Measurements from ENCODE around the gene VMA21. TPM values are rescaled to one million over a fixed set of nuclear protein-coding genes. Genes with fewer than 3 reads are reported as not detected.

VMA21 gene
- polyA plus RNA-seq (ENCODE audit: insufficient read length in 4 of 4), result 10 to 100 TPM; 23.7 to 33.5 (median 25.6) TPM

- peak; percentile 23 to 59 (median 50) for DNase-seq (ENCODE audit: low read depth in 4 of 4, low spot score in 2 of 4)
These were observed at the start of gene VMA21 for GRCh38 chrX:151396825-151397740. Gene VMA21, plus strand, starts transcription at chrX:151397206. Its CDS starts 103 bp downstream, at chrX:151397309.

GRCh38 chrX:151359341-151359740 is 37.7 kb upstream of the VMA21 start:
- DNase-seq (ENCODE audit: low read depth in 4 of 4, low spot score in 2 of 4), result no peak

GRCh38 chrX:151359931-151360871 is 36.8 kb upstream of the VMA21 start:
- no peak for DNase-seq (ENCODE audit: low read depth in 4 of 4, low spot score in 2 of 4)

- no peak for DNase-seq (ENCODE audit: low read depth in 4 of 4, low spot score in 2 of 4)
These were observed 33.7 kb upstream of the VMA21 start for GRCh38 chrX:151363316-151363715.

GRCh38 chrX:151365579-151365978 is 31.4 kb upstream of the VMA21 start:
- DNase-seq (ENCODE audit: low read depth in 4 of 4, low spot score in 2 of 4), result no peak

GRCh38 chrX:151370906-151371305 is 26.1 kb upstream of the VMA21 start:
- DNase-seq (ENCODE audit: low read depth in 4 of 4, low spot score in 2 of 4), result no peak

GRCh38 chrX:151384807-151385206 is 12.2 kb upstream of the VMA21 start:
- no peak for DNase-seq (ENCODE audit: low read depth in 4 of 4, low spot score in 2 of 4)

- no peak for DNase-seq (ENCODE audit: low read depth in 4 of 4, low spot score in 2 of 4)
These were observed 10.1 kb upstream of the VMA21 start for GRCh38 chrX:151386838-151387459.

GRCh38 chrX:151391722-151392121 is 5.3 kb upstream of the VMA21 start:
- no peak for DNase-seq (ENCODE audit: low read depth in 4 of 4, low spot score in 2 of 4)

- DNase-seq (ENCODE audit: low read depth in 4 of 4, low spot score in 2 of 4), result no peak
These were observed 3.5 kb upstream of the VMA21 start for GRCh38 chrX:151393514-151393913.

GRCh38 chrX:151396042-151396824 is 773 bp upstream of the VMA21 start:
- peak in 2 of 4 donors; percentile 31 to 42 for DNase-seq (ENCODE audit: low read depth in 4 of 4, low spot score in 2 of 4)

GRCh38 chrX:151397741-151398070 is 700 bp downstream of the VMA21 start:
- DNase-seq (ENCODE audit: low read depth in 4 of 4, low spot score in 2 of 4), result no peak

- DNase-seq (ENCODE audit: low read depth in 4 of 4, low spot score in 2 of 4), result no peak
These were observed 1.3 kb downstream of the VMA21 start for GRCh38 chrX:151398346-151398745.

GRCh38 chrX:151402719-151403390 is 5.8 kb downstream of the VMA21 start:
- no peak for DNase-seq (ENCODE audit: low read depth in 4 of 4, low spot score in 2 of 4)

GRCh38 chrX:151416579-151416978 is 19.6 kb downstream of the VMA21 start:
- no peak for DNase-seq (ENCODE audit: low read depth in 4 of 4, low spot score in 2 of 4)

- DNase-seq (ENCODE audit: low read depth in 4 of 4, low spot score in 2 of 4), result no peak
These were observed 22.8 kb downstream of the VMA21 start for GRCh38 chrX:151419782-151420181.

- no peak for DNase-seq (ENCODE audit: low read depth in 4 of 4, low spot score in 2 of 4)
These were observed 27.5 kb downstream of the VMA21 start for GRCh38 chrX:151424505-151424904.

- no peak for DNase-seq (ENCODE audit: low read depth in 4 of 4, low spot score in 2 of 4)
These were observed 51.5 kb downstream of the VMA21 start for GRCh38 chrX:151448509-151448908.

- no peak for DNase-seq (ENCODE audit: low read depth in 4 of 4, low spot score in 2 of 4)
These were observed 61.8 kb downstream of the VMA21 start for GRCh38 chrX:151458824-151459223.

Data from left renal cortex interstitium (tissue), 4 donors.